ENCODE measurements around the gene RPS15. TPM values are rescaled to one million over a fixed set of nuclear protein-coding genes. Genes with fewer than 3 reads are reported as not detected.

The RPS15 gene
- total RNA-seq, 1 experiment from 2014 or later = 1,862 TPM

GRCh38 chr19:1388637-1389026, 49.6 kb upstream of the RPS15 start:
- H3K9me2 ChIP-seq (ENCODE audit: insufficient read depth) = no peaks in the 10 kb centered on the region
- H3K9ac ChIP-seq (ENCODE audit: low read length) = no peak overlapping the region
- TF ChIP-seq EGR1 (IDR thresholded peaks at IDR 0.05; ENCODE audit: low read depth) (no peak), SRF (IDR thresholded peaks at IDR 0.05; ENCODE audit: low read depth) (no peak), FOSL1 (IDR thresholded peaks at IDR 0.05; ENCODE audit: low read depth) (no peak), POLR2AphosphoS5 (IDR thresholded peaks at IDR 0.05; ENCODE audit: low read depth, low read length) (no peak), SP1 (IDR thresholded peaks at IDR 0.05; ENCODE audit: low read depth) (no peak), ELF1 (IDR thresholded peaks at IDR 0.05; ENCODE audit: borderline replicate concordance, low read depth) (no peak), REST (IDR thresholded peaks at IDR 0.05; ENCODE audit: low read depth) (no peak), SIN3A (IDR thresholded peaks at IDR 0.05; ENCODE audit: low read depth) (no peak), YY1 (IDR thresholded peaks at IDR 0.05; ENCODE audit: extremely low read depth, insufficient replicate concordance, low read depth, low read length) (no peak), JUND (IDR thresholded peaks at IDR 0.05) (no peak), POLR2A (IDR thresholded peaks at IDR 0.05; ENCODE audit: borderline replicate concordance, extremely low read depth, insufficient read depth, insufficient read length) (no peak), TCF7L2 (IDR thresholded peaks at IDR 0.05; ENCODE audit: borderline replicate concordance, extremely low read depth, insufficient read depth, insufficient read length) (no peak), ZFX (IDR thresholded peaks at IDR 0.05) (no peak), EZH2 (IDR thresholded peaks at IDR 0.05) (no peak), ATF3 (IDR thresholded peaks at IDR 0.05) (no peak), CEBPB (IDR thresholded peaks at IDR 0.05; ENCODE audit: low read depth) (no peak), CBX3 (IDR thresholded peaks at IDR 0.05; ENCODE audit: low read depth) (no peak), EZH2phosphoT487 (IDR thresholded peaks at IDR 0.05; ENCODE audit: borderline replicate concordance) (no peak), CTCF (IDR thresholded peaks at IDR 0.05 in 2 of 3, conservative IDR thresholded peaks at IDR 0.05 in 1 of 3; ENCODE audit: borderline replicate concordance in 1 of 3, insufficient read depth in 1 of 3, low read depth in 2 of 3, low read length in 2 of 3) (no peak)
- H3K27ac ChIP-seq (ENCODE audit: low read depth, low read length) = no peak overlapping the region
- BruUV-seq (replicated peaks) = no TSS peak
- no peak overlapping the region for H3K4me2 ChIP-seq (ENCODE audit: low read length)
- RAD21 ChIA-PET (ENCODE audit: low non-redundant PET in 1 of 2, low total read pairs in 2 of 2, uncharacterized antibody in 2 of 2, unreplicated experiment in 2 of 2) = no interaction called here
- no peaks in the 10 kb centered on the region for H3K27me3 ChIP-seq (ENCODE audit: insufficient read depth, low read length)
- no peaks in the 10 kb centered on the region for H4K20me1 ChIP-seq (ENCODE audit: insufficient read depth)
- DNase-seq (ENCODE audit: low read depth, low spot score) (no peak), ATAC-seq (no peak)
- no peak overlapping the region for H2AFZ ChIP-seq (ENCODE audit: low read depth, low read length, poor library complexity, severe bottlenecking)
- H3K4me1 ChIP-seq (ENCODE audit: control insufficient read depth in 1 of 2, insufficient read depth in 2 of 2, low read length in 2 of 2) = peaks cover 5 to 8% of the 10 kb centered on the region in 2 experiments
- intact Hi-C loops (cut with micrococcal nuclease) = no loop called here
- no peak overlapping the region for H3K4me3 ChIP-seq (replicated peaks in 1 of 2; ENCODE audit: low read depth in 1 of 2, low read length in 2 of 2)
- no peaks in the 10 kb centered on the region for H3K9me3 ChIP-seq (ENCODE audit: control insufficient read depth in 1 of 2, insufficient read depth in 1 of 2, low read depth in 1 of 2, low read length in 2 of 2)
- peaks cover 2 to 14% of the 10 kb centered on the region in 2 experiments; a peak in 2 of 4 replicates for H3K36me3 ChIP-seq (ENCODE audit: control insufficient read depth in 1 of 2, insufficient read depth in 2 of 2, low read length in 2 of 2)
- peaks cover 15% of the 10 kb centered on the region for H3K79me2 ChIP-seq (ENCODE audit: insufficient read depth, low read length)
- POLR2A ChIA-PET = no interaction called here
- CTCF ChIA-PET = no interaction called here
